HG02678 (cell line): ENCODE data around the gene ZNF91.
"Not testable (repeated sequence)": the region's sequence is repeated elsewhere in the genome, so short reads cannot be mapped to it uniquely, and the experiment has no call there.

ENCODE experiments used
- ATAC-seq: cut with Tn5 transposase; IDR thresholded peaks from one replicate; pipeline ENCODE4 v1.9.1; 2021; ENCODE audit warnings: mild to moderate bottlenecking, moderate library complexity; ENCODE audit not compliant: unreplicated experiment

ZNF91 gene

GRCh38 chr19:23399443-23399842, 4.2 kb upstream of the ZNF91 start:
- ATAC-seq: no peak

GRCh38 chr19:23395722-23396117, 449 bp upstream of the ZNF91 start:
- not testable (repeated sequence) for ATAC-seq

GRCh38 chr19:23394511-23394910, 760 bp downstream of the ZNF91 start:
- no peak for ATAC-seq

- no peak for ATAC-seq
Measured at GRCh38 chr19:23393121-23393520, 2.1 kb downstream of the ZNF91 start.

GRCh38 chr19:23391236-23391635, 4.0 kb downstream of the ZNF91 start:
- ATAC-seq: no peak

- ATAC-seq: no peak
Measured at GRCh38 chr19:23385404-23385803, 9.9 kb downstream of the ZNF91 start.

GRCh38 chr19:23384858-23385257, 10.4 kb downstream of the ZNF91 start:
- ATAC-seq: no peak

GRCh38 chr19:23384166-23384565, 11.1 kb downstream of the ZNF91 start:
- ATAC-seq: no peak

- ATAC-seq: no peak
Measured at GRCh38 chr19:23382955-23383354, 12.3 kb downstream of the ZNF91 start.

- ATAC-seq: no peak
Measured at GRCh38 chr19:23381114-23381513, 14.2 kb downstream of the ZNF91 start.

- not testable (repeated sequence) for ATAC-seq
Measured at GRCh38 chr19:23379671-23380070, 15.6 kb downstream of the ZNF91 start.

GRCh38 chr19:23378948-23379347, 16.3 kb downstream of the ZNF91 start:
- no peak for ATAC-seq

GRCh38 chr19:23377276-23377675, 18.0 kb downstream of the ZNF91 start:
- ATAC-seq: no peak

GRCh38 chr19:23366437-23366836, 28.8 kb downstream of the ZNF91 start:
- no peak for ATAC-seq

GRCh38 chr19:23366031-23366430, 29.2 kb downstream of the ZNF91 start:
- not testable (repeated sequence) for ATAC-seq

- no peak for ATAC-seq
Measured at GRCh38 chr19:23365222-23365621, 30.0 kb downstream of the ZNF91 start.

GRCh38 chr19:23361843-23362242, 33.4 kb downstream of the ZNF91 start:
- ATAC-seq: not testable (repeated sequence)

- ATAC-seq: no peak
Measured at GRCh38 chr19:23351806-23352205, 43.5 kb downstream of the ZNF91 start.

- ATAC-seq: no peak
Measured at GRCh38 chr19:23346696-23347095, 48.6 kb downstream of the ZNF91 start.

- no peak for ATAC-seq
Measured at GRCh38 chr19:23345838-23346237, 49.4 kb downstream of the ZNF91 start.

GRCh38 chr19:23343434-23344010, 51.7 kb downstream of the ZNF91 start:
- ATAC-seq: no peak

GRCh38 chr19:23328211-23328610, 67.1 kb downstream of the ZNF91 start:
- ATAC-seq: no peak

GRCh38 chr19:23321953-23322549, 73.2 kb downstream of the ZNF91 start:
- no peak for ATAC-seq
